HG03439 (cell line): ENCODE measurements around the gene CHEK2.
A peak's percentile ranks its signal among the peaks of the same experiment; 100 is the strongest.
"Not testable (repeated sequence)": the region's sequence is repeated elsewhere in the genome, so short reads cannot be mapped to it uniquely, and the experiment has no call there.

ENCODE experiments used
- ATAC-seq: cut with Tn5 transposase; IDR thresholded peaks from one replicate; pipeline ENCODE4 v1.9.1; 2021; ENCODE audit warnings: mild to moderate bottlenecking, moderate library complexity; ENCODE audit not compliant: unreplicated experiment

The CHEK2 gene

DNA sequence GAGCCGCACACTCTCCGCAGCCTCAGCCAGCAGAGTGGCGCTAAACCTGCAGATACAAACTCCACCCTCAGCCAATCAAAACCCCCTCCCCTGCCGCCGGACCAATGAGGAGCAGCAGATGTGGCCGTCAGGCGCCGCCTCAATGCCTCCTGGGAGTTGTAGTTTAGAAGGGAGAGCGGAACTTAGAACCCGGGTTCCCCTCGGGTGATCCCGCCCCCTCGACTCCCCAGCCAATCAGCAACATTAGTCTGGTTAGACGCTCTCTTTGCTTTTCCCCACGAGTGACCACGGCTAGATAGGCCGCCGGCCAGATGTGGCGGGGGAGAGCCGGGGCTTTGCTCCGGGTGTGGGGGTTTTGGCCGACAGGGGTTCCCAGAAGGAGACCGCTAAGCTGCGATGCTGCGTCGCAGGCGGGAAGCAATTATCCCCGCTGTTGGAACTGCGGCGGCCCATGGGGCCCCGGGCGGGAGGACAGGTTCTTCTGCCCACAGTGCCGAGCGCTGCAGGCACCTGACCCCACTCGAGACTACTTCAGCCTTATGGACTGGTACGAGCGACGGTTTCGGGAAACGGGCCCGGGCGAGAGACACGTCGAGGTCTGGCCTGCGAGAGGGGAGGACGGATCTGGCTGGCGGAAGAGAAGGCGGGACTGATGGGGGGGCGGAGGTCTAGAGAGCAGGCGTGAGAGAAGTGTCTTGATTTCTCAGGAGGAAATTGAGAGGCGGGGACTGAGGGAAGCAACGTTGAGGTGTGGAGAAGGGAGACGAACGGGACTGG, at the start of gene CHEK2, which contains the start of gene HSCB:
Gene CHEK2, minus strand, starts transcription at position 36 of the 777 bp plus-strand sequence. CDS start 7,099 bp downstream, outside the sequence.
Gene HSCB, plus strand, starts transcription at position 255 of the 777 bp plus-strand sequence. Its CDS starts 57 bp downstream, at position 312.
- peak; percentile 94 for ATAC-seq

DNA sequence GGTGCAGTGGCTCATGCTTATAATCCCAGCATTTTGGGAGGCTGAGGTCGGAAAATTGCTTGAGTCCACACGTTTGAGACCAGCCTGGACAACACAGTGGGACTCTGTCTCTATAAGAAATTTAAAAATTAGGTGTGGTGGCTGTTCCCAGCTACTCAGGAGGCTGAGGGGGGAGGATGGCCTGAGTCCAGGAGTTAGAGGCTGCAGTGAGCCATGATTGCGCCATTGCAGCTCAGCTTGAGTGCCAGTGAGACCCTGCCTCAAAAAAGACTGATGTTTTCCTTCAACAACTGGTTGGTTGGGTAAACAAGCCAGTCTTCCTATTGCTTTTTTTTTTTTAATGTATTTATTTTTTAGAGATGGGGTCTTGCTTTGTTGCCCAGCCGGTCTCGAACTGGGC, 49.5 kb upstream of the CHEK2 start:
- ATAC-seq, result no peak

DNA sequence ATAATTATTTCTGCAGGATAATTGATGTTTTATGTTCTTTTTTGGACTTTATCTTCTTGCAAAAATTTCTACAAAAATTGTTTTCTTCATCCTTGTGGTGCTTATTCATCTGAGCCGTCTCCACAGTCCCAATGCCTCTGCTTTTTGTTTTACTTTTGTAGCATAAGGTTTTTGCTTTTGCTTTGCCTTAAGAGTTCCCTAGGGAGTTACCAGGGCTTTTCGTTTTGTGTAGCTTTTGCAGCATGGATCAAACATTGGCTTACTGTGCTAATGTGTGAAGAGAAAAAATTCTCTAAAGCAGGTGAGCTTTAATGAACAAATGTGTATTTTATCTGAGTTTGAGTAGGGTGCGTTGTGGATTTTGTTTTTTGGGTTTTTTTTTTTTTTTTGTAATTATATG, 47.0 kb upstream of the CHEK2 start:
- no peak for ATAC-seq

DNA sequence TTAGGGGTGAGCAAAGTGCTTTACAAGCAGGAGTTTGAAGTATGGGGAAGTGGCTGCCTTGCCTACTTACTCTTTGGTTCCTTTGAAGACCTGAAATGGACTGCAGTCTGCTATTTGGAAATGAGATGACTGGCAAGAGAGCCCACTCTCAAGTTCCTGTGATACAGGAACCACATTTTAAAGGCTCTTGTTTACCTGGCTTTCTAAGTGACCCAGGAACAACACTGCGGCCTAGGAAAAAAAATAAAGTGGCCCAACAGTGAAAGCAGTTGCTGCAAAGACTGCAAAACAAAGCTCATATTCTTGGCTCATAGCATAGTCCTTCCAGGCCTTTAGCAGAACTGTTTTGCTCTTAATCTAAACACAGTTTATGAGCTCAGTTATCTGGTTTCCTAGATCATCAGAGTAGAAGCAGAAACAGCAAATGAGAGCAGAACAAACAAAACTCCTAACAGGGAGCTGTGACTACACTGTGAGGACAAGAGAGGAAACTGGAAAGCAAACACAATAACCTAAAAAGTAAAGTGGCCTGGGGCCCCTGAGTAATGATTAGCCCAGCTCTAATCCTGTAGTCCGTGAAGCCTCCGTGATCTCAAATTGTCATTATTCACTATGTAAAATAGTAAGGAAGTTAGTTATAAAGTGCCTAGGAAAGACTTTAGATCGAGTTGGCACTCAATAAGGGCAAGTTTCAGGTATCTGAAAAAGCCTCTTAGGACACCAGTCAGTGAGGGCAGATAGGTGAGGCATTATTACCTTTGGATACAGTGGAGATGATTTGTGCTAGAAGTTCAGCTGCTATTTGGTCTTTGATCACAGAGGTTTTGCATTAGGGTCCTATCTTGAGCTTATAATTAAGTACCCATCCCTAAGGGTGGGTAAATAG, 42.4 kb upstream of the CHEK2 start:
- no peak for ATAC-seq

DNA sequence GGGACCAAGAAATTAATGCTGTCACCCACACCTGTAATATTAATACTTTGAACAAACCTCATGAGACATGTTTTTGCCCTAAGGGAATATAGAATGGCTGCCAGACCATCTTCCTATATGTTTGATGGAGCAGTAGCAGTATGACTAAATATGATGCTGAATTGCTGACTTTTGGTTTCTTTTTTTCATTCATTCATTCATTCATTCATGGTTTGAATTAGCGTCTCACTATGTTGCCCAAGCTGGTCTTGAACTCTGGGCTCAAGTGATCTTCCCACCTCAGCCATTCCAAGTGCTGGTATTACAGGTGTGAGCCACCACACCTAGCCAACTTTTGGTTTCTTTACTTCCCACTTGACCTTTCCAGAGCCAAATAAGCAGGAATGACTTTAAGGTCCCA, 38.7 kb upstream of the CHEK2 start:
- no peak for ATAC-seq

DNA sequence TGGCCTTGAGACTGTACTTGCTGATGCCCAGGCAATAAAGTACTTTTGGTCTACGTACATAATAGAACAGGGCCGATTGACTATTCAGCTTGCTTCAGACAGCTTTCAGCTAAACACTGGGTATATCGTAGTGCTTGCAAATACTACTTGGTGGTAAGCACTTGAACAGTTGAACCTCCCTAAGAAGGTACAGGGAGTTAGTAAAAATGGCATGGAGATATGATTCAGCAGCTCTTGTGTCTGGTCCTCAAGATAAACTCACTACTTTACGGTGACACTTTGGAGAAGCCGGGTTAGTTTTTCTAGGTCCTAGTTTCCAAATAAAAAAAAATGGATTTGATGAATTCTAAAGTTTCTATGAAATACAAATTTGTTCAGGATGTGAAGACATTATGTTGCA, 38.2 kb upstream of the CHEK2 start:
- no peak for ATAC-seq

DNA sequence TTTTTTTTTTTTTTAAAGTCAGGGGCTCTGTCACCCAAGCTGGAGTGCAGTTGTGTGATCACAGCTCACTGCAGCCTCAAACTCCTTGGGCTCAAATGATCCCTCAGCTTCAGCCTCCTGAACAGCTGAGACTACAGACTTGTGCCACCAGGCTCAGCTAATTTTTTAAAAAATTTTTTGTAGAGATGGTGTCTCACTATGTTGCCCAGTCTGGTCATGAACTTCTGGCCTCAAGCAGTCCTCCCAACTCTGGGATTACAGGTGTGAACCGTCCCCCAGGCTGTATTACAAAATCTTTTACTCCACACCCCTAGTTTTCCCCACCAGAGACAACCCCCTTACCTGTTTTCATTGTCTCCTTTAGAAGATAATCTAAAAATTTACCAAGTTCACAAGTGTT, 32.8 kb upstream of the CHEK2 start:
- ATAC-seq, result no peak

DNA sequence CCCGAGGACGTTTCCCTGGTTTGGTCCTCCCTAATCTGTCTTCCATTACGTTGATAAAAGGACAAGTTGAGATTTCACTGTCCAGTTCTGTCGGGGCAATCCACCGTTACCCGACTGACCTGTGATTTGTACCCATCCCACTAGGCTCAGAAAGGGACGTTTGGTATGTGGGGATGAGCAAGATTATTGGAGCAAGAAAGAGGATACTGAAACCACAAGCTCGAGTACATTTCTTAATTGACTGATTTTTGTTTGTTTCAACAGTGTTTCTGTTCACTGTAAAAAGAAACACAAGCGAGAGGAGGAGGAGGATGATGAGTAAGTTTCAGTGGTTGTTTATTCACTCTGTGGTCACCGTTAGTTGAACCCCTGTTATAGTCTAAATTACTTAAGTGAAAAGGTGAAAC, 31.8 kb upstream of the CHEK2 start:
- peak; percentile 5 for ATAC-seq

DNA sequence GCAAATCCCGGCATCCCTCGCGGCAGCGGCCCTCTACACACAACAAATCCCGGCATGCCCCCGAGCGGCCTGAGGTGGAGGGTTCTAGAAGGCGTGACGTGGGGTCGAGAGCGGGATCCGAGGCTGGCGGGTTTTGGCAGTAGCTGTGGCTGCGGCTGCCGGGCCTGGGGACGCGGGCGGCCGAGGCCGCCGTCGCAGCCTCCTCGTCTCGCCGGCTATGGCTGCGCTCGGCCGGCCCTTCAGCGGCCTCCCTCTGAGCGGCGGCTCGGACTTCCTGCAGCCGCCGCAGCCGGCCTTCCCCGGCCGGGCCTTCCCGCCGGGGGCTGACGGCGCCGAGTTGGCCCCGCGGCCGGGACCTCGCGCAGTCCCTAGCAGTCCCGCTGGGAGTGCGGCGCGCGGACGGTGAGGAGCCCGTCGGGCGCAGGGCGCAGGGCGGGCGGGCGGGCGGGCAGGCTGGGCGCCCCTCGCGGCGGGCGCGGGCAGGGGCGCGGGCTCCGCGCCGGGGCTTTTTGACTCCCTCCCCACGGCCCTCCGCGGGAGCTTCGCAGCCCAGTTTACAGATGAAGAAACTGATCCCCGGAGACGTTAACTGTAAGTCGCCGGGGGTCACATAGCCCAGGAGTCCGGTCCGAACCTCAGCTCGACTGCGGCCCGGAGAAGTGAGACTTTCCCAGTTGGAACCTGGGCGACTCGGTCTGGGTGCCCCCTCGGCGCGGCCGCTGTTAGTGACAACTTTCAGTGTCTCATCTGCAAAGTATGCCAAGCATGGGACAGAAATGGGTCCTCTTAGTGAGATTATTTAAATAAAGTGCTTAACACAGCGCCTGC, 31.2 kb upstream of the CHEK2 start, which contains the start of gene CCDC117:
Gene CCDC117, plus strand, starts transcription at position 63 of the 828 bp plus-strand sequence. Its CDS starts 155 bp downstream, at position 218.
- peak; percentile 91 for ATAC-seq

DNA sequence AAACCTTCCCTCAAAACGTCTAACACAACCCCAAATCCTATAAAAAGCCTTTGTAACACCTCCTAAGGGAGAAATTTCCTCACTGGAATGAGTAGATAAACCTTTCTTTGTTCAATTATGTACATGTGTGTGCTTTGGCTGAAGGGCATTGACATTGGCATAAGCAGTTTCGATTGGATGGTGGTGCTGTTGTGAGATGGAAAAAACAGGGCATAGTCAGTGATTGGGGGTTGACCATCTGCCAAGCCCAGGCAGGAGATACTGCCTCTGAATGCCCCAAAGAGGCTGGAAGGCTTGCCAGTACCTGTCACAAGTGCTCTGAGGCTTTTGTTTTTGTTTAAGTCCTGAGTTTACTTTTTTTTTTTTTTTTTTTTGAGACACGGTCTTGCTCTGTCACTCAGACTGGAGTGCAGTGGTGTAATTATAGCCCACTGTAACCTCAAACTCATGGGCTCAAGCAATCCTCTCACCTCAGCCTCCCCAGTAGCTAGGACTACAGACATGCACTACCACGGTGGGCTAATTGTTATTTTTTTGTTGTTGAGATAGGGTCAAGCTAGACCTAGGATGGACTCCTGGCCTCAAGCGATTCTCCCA, 29.7 kb upstream of the CHEK2 start:
- ATAC-seq, result no peak

DNA sequence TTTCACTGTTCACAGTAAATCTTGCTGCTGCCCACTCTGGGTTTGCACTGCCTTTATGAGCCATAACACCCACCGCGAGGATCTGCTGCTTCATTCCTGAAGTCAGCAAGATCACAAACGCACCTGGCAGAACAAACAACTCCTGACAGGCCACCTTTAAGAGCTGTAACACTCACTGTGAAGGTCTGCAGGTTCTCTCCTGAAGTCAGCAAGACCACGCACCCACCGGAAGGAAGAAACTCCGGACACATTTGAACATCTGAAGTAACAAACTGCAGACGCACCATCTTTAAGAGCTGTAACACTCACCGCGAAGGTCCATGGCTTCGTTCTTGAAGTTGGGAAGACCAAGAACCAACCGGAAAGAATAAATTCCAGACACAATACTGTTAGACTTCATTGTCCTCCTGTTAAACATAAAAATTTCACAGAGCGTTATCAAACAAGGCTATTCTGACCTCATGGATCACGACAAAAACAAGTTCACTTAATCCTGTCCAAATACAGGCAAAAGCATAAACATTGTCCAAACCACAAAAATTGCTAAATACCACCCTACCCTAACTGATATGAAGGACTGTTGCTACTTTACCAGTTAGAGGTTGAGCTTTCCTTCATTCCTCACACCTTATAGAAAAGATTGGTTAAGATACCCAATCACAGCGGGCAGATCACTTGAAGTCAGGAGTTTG, 27.9 kb upstream of the CHEK2 start:
- ATAC-seq, result no peak

DNA sequence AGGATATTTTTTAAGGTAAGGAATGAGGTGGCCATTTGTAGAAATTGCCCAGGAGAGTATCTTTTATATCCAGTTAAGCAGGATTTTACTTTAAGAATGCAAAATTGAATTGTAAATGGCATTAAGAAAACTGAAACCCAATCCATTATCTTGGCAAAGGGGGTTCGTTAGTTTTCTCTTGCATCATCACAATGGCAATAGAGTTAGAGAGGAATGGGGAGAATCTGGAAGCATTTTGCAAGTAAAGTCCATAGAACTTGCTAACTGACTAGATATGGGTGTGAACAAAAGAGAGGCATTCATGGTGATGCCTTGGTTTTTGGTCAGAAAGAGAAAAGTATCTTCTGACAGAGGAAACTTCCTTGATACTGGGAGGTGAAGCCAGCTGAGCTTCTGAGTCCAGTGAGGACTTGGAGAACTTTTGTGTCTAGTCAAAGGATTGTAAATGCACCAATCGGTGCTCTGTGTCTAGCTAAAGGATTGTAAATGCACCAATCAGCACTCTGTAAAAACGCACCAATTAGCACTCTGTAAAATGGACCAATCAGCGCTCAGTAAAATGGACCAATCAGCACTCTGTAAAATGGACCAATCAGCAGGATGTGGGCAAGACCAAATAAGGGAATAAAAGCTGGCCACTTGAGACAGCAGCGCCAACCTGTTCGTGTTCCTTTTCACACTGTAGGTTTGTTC, 27.2 kb upstream of the CHEK2 start:
- no peak for ATAC-seq

DNA sequence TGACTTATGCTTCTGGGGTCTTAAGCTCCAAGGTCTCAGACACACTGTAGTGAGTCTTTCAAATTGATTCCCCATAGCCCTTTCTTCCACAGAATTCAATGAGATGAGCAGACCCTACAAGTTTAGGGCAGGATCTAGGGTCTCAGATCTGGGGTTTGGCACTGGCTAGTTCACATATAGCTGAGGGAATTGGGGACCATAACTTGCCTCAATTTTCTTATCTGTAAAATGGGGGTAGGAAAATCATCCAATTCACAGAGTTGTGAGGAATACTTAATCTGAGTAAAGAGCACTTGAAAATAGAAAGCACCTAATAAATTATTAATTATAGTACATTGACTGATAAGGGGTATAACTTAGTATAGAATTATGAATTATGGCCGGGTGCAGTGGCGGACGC, 25.0 kb upstream of the CHEK2 start:
- ATAC-seq, result no peak

DNA sequence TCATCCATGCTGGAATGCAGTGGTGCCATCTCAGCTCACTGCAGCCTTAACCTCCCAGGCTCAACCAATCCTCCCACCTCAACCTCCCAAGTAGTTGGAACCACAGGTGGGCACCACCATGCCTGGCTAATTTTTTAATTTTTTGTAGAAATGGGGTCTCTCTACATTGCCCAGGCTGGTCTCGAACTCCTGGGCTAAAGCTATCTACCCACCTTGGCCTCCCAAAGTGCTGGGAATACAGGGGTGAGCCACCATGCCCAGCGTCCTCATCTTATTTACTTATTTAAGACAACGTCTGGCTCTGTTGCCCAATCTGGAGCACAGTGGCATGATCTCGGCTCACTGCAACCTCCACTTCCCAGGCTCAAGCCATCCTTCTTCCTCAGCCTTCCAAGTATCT, 20.4 kb upstream of the CHEK2 start:
- ATAC-seq, result not testable (repeated sequence)

DNA sequence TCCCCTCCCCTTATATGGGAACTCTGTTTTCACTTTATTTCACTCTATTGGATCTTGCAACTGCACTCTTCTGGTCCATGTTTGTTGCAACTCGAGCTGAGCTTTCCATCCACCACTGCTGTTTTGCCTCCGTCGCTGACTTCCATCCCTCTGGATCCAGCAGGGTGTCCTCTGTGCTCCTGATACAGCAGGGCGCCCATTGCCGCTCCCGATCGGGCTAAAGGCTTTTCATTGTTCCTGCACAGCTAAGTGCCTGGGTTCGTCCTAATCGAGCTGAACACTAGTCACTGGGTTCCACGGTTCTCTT, 19.8 kb upstream of the CHEK2 start:
- no peak for ATAC-seq

DNA sequence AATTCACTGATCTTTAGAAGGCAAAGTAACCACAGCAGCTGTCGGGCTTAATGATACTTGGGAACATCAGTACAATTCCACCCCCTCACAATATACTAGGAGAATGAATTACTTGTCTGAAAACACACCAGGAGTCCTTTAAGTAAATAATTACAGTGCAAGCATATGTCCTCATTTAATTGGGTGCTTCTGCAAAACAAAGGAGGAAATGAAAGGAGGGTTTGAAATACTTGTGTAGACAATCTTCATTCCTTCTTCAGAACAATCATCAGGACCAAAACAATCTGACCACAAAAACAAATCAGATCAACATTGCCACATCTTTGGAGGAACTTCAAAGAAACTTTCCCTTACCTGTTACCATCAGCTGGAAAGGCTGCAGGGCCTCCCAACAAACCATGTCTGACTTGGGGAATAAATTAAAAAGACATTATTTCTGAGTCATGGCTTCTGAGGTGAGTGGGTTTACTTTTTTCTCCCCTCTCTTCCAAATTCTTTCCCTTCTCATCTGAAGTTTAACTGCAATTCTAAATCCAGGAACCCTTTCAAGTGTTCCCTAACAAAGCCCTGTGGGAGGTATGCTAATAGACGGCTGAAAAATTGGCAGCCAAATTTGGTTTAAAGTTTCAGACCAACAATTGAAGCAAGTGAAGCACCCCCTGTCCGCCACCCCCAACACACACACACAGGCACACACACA, 18.4 kb upstream of the CHEK2 start:
- no peak for ATAC-seq

DNA sequence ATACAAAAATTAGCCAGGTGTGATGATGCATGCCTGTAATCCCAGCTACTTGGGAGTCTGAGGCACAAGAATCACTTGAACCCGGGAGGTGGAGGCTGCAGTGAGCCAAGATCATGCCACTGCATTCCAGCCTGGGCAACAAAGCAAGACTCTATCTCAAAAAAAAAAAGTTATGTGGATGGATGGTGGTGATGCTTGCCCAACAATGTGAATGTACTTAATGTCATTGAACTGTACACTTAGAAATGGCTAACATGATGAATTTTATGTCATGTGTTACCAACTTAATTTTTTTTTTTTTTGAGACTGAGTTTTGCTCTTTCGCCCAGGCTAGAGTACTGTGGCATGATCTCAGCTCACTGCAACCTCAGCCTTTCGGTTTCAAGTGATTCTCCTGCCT, 12.9 kb upstream of the CHEK2 start:
- not testable (repeated sequence) for ATAC-seq

DNA sequence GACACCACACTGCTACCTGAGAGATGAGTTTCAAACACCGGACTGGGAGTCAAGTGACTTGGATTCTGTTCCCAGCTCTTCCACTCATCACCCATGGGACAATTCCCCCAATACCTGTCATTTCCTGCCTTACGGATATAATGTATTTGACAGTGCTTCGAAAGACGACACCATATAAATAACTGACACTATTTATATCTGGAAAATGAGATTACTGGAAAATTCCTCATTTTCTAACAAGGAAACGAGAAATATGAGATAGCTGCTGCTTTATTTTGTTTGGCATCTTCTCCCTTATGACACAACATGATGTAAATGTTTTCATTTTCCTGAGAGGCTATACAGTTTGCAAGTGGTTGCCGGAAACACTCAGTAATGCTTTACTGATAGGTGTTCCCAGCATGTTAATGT, 8.9 kb upstream of the CHEK2 start:
- no peak for ATAC-seq

DNA sequence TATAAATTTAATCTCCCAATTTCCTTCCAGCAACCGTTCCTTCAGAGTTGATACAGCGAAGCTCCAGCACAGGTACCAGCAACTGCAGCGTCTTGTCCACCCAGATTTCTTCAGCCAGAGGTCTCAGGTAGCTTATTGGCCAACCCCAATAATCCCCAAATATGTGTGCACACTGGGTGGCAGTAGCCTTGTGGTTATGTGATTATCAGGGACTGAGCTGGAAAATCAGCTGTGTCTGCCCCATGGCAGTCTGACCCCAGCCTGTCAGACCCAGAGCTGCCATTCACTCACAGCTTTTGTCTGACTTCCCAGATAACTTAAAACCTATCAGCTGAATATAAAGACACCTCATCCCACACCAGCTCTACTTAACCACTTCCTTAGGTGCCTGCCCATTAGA, 2.2 kb upstream of the CHEK2 start:
- ATAC-seq, result no peak
